ENCODE data around the gene ZFP1.

ZFP1 gene

GRCh38 chr16:75148311-75149195, at the start of gene ZFP1:
TSS of gene ZFP1 (plus strand) at chr16:75148524. CDS start at chr16:75152952, 4,428 bp downstream.
- peak; percentile 93 to 96 for DNase-seq

- DNase-seq: no peak
Observed at GRCh38 chr16:75099075-75099667, 49.2 kb upstream of the ZFP1 start.

GRCh38 chr16:75099738-75100602, 48.4 kb upstream of the ZFP1 start:
- DNase-seq: peak in 1 of 2 donors; percentile 48

GRCh38 chr16:75100603-75100990, 47.7 kb upstream of the ZFP1 start:
- no peak for DNase-seq

DNA sequence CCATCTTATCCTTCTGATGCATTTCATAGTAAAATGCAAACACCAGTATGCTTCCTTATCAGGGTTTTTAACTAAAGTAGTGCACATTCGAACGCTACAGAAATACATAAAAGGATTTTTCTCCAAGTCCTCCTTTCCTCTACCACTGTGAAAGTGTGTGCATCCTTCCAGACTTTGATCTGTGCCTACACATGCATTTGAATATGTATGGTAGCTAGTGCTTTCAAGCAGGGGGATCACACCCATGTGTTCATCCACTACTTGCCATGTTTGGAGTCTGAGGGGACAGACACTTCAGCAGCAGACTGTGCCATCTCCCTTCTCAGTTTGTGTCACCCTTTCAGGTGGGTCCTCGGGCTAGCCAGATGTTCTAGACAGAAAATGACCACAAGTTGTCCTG, 46.7 kb upstream of the ZFP1 start:
- DNase-seq: no peak

- no peak for DNase-seq
Observed at GRCh38 chr16:75102595-75102994, 45.7 kb upstream of the ZFP1 start.

DNA sequence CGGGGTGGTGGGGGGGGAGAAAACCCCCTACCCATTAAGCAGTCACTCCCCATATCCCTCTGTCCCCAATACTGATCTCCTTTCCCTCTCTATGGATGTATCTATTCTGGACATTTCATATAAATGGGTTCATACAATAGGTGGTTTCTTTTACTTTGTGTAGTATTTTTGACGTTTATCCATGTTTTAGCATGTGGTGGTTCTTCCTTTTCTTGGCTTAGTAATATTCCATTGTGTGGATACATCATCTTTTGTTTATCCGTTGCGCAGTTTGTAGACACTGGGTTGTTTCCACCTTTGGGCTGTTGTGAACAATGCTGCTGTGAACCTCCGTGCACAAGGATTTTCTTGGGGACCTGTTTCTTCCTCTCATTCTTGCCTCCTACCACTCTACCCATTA, 44.3 kb upstream of the ZFP1 start:
- DNase-seq: no peak

DNA sequence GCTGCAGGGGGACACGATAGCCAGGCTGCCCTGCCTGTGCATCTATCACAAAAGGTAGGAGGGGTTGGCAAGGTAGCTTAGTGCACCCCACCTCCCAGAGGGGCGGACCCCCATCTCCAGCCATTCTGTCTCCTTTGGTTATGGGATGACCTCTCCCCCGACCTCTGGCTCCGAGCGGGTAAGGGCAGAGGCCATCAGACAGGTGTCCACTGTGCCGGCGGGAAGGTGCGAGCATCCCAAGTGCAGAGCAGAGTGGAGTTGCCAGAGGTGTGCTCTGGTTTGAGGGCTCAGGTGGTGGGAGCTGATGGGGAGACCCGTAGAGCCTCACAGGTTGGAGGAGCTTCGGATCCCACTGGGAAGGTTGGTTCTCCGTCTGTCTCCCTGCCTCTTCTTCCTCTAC, 43.5 kb upstream of the ZFP1 start:
- no peak for DNase-seq

GRCh38 chr16:75105306-75106061, 42.8 kb upstream of the ZFP1 start:
- no peak for DNase-seq

DNA sequence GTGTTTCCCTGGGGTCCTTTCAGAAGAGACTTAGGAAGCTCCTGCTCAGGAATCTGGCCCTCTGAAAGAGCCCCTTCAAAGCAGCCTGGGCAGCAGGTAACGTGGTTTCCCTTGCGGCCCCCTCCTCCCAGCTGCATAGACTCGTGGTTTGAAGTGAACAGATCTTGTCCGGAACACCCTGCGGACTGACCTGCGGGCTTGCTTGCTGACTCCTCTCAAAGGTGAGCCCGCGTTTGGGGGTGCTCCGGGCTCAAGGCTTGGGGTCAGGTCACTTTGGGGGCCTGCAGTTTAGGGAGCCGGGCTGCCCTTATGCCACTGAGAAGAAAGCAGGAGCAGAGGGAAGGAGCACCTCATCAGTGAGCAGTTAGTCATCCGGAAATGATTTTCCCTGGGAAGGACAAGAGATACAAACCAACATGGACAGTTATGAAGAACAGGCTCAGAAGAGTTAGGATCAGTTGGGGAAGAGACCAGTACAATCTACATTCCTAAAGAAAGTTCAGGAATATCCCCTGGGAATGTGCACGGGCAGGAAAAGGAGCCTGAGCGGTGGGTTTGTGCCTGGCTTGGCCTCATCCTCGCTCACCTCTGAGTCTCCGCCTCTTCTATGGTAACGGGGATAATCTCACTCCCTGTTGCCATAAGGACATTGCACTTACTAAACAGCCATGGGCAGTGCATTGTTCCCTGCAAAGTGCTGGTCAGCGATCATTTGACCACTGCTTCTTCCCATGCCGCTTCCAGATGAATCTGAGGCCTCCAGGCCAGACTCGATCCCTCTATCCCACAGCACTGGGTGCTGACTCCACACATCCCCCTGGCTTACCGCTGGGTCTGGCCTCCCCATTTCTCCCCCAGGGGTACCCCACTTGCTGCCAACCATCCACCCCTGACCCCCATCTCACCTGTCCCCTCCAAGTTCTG, 41.7 kb upstream of the ZFP1 start:
- no peak for DNase-seq

GRCh38 chr16:75107505-75107904, 40.8 kb upstream of the ZFP1 start:
- no peak for DNase-seq

GRCh38 chr16:75108792-75109731, 39.3 kb upstream of the ZFP1 start:
- peak; percentile 52 to 60 for DNase-seq

GRCh38 chr16:75109732-75110243, 38.5 kb upstream of the ZFP1 start:
- no peak for DNase-seq

GRCh38 chr16:75110637-75111513, 37.4 kb upstream of the ZFP1 start:
- peak; percentile 82 to 85 for DNase-seq

DNA sequence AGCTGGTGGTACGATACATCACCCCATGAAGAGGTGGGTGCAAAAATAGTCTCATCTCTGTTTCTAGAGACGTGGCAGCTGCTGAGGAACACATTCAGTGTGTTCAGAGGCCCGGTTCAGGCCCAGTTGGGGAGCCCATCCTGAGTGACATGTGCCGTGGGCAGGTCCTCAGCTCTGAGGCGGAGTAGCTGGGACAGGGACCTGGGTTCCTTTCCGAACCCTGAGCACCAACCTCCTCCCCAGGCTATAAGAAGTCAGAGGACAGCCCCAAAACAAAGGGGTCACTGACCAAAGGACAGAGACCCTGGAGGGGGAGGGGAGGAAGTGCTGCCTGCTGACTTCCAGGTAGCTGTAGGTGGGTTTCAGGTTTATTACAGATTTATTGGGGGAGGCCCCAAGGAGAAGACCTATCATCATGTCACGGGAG, 36.8 kb upstream of the ZFP1 start:
- no peak for DNase-seq

GRCh38 chr16:75111961-75112733, 36.2 kb upstream of the ZFP1 start:
- no peak for DNase-seq

DNA sequence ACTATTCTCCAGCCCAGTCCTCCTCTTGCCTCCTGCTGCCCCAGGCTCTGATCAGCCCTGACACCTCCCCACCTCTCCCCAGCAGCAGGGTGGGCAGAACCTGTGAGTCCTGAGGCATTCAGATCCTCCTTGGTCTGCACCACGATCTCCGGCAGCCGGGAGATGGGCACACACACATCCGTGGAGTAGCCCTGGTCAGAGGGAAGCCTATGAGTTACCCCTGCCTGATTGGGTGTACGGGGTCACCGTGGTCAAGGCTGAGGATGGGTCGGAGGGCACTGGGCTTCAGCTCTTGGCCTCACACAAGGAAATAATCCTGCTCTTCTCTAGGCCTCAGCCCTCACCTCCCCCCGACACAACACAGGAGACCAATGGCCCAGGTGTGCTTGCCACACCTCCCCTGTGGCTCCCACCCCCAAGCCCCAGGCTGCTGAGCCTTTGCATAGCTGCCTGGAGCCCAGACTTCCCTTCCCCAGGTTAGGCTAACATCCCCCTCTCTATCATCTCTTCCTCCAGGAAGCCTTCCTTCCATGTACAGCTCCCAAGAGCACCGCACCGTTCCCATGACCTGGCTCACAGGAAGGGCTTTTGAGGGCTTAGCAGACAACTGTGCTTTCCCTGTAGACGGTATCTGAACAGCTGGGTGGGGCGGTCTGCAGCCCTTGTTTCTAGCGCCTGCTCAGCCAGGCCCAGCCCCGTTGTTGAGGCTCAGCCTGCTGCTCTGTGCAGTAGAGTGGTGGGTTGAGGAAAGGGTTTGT, 35.4 kb upstream of the ZFP1 start:
- no peak for DNase-seq

Data from CD4-positive, alpha-beta T cell treated with Interferon alpha-2 for 1 hour (primary cell).